Caco-2 (cell line): ENCODE results near the gene MAMDC4. TPM values are rescaled to one million over a fixed set of nuclear protein-coding genes. Genes with fewer than 3 reads are reported as not detected.

Experiments
- BruUV-seq: library from RNA; stranded (reverse); fragments of 400-500 nt; replicated peaks from 2 replicates; lab custom pipeline; 2021; lab: Mats Ljungman, UMichigan
- CTCF ChIA-PET: fragments of 300-600 bp; sonication (Branson Sonifier 250); formaldehyde crosslinking; loops from one replicate; lab custom pipeline; 2022; ENCODE audit warnings: antibody characterized with exemption; lab: Charles Lee
- POLR2A ChIA-PET: fragments of 300-600 bp; sonication (Branson Sonifier 250); formaldehyde crosslinking; loops from one replicate; lab custom pipeline; 2022; ENCODE audit warnings: antibody characterized with exemption; lab: Charles Lee
- DNase-seq, 2 experiments: peaks; one replicate each; pipeline versions ENCODE4 v3.0.0 to v3.0.0-alpha.2; 2020 to 2022
- H3K27me3 ChIP-seq: replicated peaks from 2 replicates; pipeline ENCODE4 v1.6.0; 2011; ENCODE audit warnings: low read length; ENCODE audit not compliant: control insufficient read depth, insufficient read depth
- H3K36me3 ChIP-seq: 2 replicates; pipeline ENCODE4 v1.5.1; 2011; ENCODE audit warnings: low read length; ENCODE audit not compliant: control insufficient read depth, insufficient read depth
- H3K4me1 ChIP-seq: fragments of 250-450 bp; sonication (Bioruptor Pico); 2 replicates; pipeline ENCODE4 v1.5.1; 2020; ENCODE audit warnings: mild to moderate bottlenecking
- H3K4me3 ChIP-seq: 2 replicates; pipeline ENCODE4 v1.5.1; 2011; ENCODE audit warnings: low read depth, mild to moderate bottlenecking, control low read depth, low read length
- H3K9me3 ChIP-seq: fragments of 250-450 bp; sonication (Bioruptor Pico); 2 replicates; pipeline ENCODE4 v1.5.1; 2020; ENCODE audit warnings: mild to moderate bottlenecking, moderate library complexity
- H3K27ac Mint-ChIP-seq: one replicate; pipeline ENCODE4 v1.8.0; 2022; ENCODE audit warnings: mixed read lengths; ENCODE audit not compliant: unreplicated experiment
- H3K27me3 Mint-ChIP-seq: one replicate; pipeline ENCODE4 v1.8.0; 2022; ENCODE audit warnings: mixed read lengths; ENCODE audit not compliant: insufficient read depth, unreplicated experiment
- H3K36me3 Mint-ChIP-seq: one replicate; pipeline ENCODE4 v1.8.0; 2022; ENCODE audit warnings: mild to moderate bottlenecking, mixed read lengths; ENCODE audit not compliant: insufficient read depth, unreplicated experiment
- H3K4me1 Mint-ChIP-seq: one replicate; pipeline ENCODE4 v1.8.0; 2022; ENCODE audit warnings: low read depth, mixed read lengths; ENCODE audit not compliant: unreplicated experiment
- H3K4me3 Mint-ChIP-seq: one replicate; pipeline ENCODE4 v1.8.0; 2022; ENCODE audit warnings: mild to moderate bottlenecking, moderate library complexity, mixed read lengths; ENCODE audit not compliant: unreplicated experiment
- H3K9me3 Mint-ChIP-seq: one replicate; pipeline ENCODE4 v1.8.0; 2022; ENCODE audit warnings: mixed read lengths; ENCODE audit not compliant: unreplicated experiment
- CTCF ChIP-seq, 2 experiments: fragments of 200-600 bp in 1 of 2; IDR thresholded peaks; 1 replicate in 1 of 2; 2 replicates in 1 of 2; pipeline versions ENCODE4 v1.5.1 to v1.8.0; 2011 to 2022; ENCODE audit warnings: antibody characterized with exemption in 1 of 2, control low read depth in 1 of 2, inconsistent platforms in 1 of 2, low read depth in 1 of 2, low read length in 1 of 2, mild to moderate bottlenecking in 1 of 2, moderate library complexity in 1 of 2; ENCODE audit not compliant: insufficient read depth in 1 of 2, severe bottlenecking in 1 of 2, unreplicated experiment in 1 of 2
- intact Hi-C: fragments of 100-400 bp; cut with micrococcal nuclease; formaldehyde crosslinking; loops from one replicate; pipeline ENCODE4 v1.10.0; 2022; ENCODE audit not compliant: unreplicated experiment
- total RNA-seq: library from RNA; stranded (reverse); gene quantifications from 2 replicates; pipeline ENCODE4 v1.2.3, GENCODE V29; 2022

The MAMDC4 gene
- total RNA-seq, 1 experiment from 2014 or later, result 8.8 TPM

DNA sequence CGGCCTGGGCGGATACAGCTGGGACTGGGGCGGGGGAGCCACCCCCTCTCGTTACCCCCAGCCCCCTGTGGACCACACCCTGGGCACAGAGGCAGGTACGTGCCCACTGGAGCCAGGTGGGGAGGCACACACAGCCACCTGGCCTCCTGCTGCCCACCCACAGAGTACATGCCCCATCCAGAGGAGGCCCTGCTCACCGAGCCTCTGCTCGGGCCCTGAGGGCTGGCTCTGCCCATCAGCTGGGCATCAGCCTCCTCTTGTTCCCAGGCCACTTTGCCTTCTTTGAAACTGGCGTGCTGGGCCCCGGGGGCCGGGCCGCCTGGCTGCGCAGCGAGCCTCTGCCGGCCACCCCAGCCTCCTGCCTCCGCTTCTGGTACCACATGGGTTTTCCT lies 6.3 kb downstream of the MAMDC4 start:
- Histone ChIP-seq H3K27me3 (no peaks in the 10 kb centered on the region), H3K9me3 (no peaks in the 10 kb centered on the region), H3K36me3 (peaks cover 1% of the 10 kb centered on the region; the same call in 1 of the 2 replicates), H3K4me3 (no peak overlapping the region), H3K4me1 (peaks cover 10% of the 10 kb centered on the region)
- no peak for TF ChIP-seq CTCF (IDR thresholded peaks at IDR 0.05; ENCODE audit: insufficient read depth in 1 of 2, low read depth in 1 of 2, low read length in 1 of 2, severe bottlenecking in 1 of 2, unreplicated experiment in 1 of 2)
- POLR2A ChIA-PET, result no interaction called here
- H3K4me1 Mint-ChIP-seq, result no peaks in the 10 kb centered on the region
- no TSS peak for BruUV-seq
- CTCF ChIA-PET, result interaction anchor here (1.2 kb wide), 1 partner anchor 16 kb away, joined by 4 read pairs; the partner anchor contains the start of gene AJM1
- H3K27me3 Mint-ChIP-seq, result no peaks in the 10 kb centered on the region
- intact Hi-C loops, result no loop called here
- peaks cover 89% of the 10 kb centered on the region for H3K36me3 Mint-ChIP-seq
- no peaks in the 10 kb centered on the region for H3K9me3 Mint-ChIP-seq
- H3K4me3 Mint-ChIP-seq, result no peak overlapping the region
- no peak overlapping the region for H3K27ac Mint-ChIP-seq
- no peak for DNase-seq

- CTCF ChIA-PET, result interaction anchor here (1.2 kb wide), 1 partner anchor 17 kb away, joined by 4 read pairs; the partner anchor contains the start of gene AJM1
- TF ChIP-seq CTCF (IDR thresholded peaks at IDR 0.05; ENCODE audit: insufficient read depth in 1 of 2, low read depth in 1 of 2, low read length in 1 of 2, severe bottlenecking in 1 of 2, unreplicated experiment in 1 of 2), result no peak
- H3K27me3 Mint-ChIP-seq, result no peaks in the 10 kb centered on the region
- DNase-seq, result peak in 1 of 2 experiments; percentile 61
- peak overlapping the region; percentile 59 for H3K27ac Mint-ChIP-seq
- intact Hi-C loops, result no loop called here
- H3K9me3 Mint-ChIP-seq, result no peaks in the 10 kb centered on the region
- peaks cover 96% of the 10 kb centered on the region for H3K36me3 Mint-ChIP-seq
- H3K4me1 Mint-ChIP-seq, result no peaks in the 10 kb centered on the region
- peak overlapping the region; percentile 35 for H3K4me3 Mint-ChIP-seq
- POLR2A ChIA-PET, result no interaction called here
- no peak overlapping the region for H3K4me3 ChIP-seq
- no TSS peak for BruUV-seq
- no peaks in the 10 kb centered on the region for H3K9me3 ChIP-seq
- peaks cover 10% of the 10 kb centered on the region for H3K4me1 ChIP-seq
- H3K27me3 ChIP-seq, result no peaks in the 10 kb centered on the region
- peaks cover 1% of the 10 kb centered on the region; the same call in 1 of the 2 replicates for H3K36me3 ChIP-seq
Observed at GRCh38 chr9:136858844-136859757, 7.0 kb downstream of the MAMDC4 start.

DNA sequence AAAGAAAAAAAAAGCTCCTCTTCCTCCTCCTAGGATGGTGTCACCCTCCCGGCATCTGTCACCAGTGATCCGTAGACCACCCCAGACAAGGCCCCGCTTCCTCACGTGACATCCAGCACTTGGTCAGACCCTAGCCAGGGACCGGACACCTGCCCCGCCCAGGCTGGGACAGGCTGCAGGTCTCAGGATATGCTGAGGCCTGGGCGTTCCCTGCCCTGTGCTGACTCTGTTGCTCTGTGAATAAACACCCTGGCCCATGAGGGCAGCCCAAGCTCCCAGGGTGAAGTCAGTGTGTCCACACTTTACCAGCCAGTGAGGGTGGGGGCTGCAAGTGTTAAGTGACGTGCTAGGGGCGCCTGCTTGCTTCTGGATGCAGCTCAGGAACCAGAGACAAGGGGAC lies 8.4 kb downstream of the MAMDC4 start:
- Mint-ChIP-seq H3K27me3 (no peaks in the 10 kb centered on the region), H3K9me3 (no peaks in the 10 kb centered on the region), H3K4me3 (no peak overlapping the region), H3K36me3 (peaks cover 98% of the 10 kb centered on the region), H3K27ac (no peak overlapping the region), H3K4me1 (no peaks in the 10 kb centered on the region)
- Histone ChIP-seq H3K36me3 (peaks cover 1% of the 10 kb centered on the region; the same call in 1 of the 2 replicates), H3K27me3 (no peaks in the 10 kb centered on the region), H3K9me3 (no peaks in the 10 kb centered on the region), H3K4me3 (no peak overlapping the region), H3K4me1 (peaks cover 13% of the 10 kb centered on the region)
- ChIA-PET CTCF (no interaction called here), POLR2A (no interaction called here)
- no TSS peak for BruUV-seq
- intact Hi-C loops, result no loop called here
- no peak for TF ChIP-seq CTCF (IDR thresholded peaks at IDR 0.05; ENCODE audit: insufficient read depth in 1 of 2, low read depth in 1 of 2, low read length in 1 of 2, severe bottlenecking in 1 of 2, unreplicated experiment in 1 of 2)
- DNase-seq, result no peak
